ENCODE data around the gene TACR1. TPM values are rescaled to one million over a fixed set of nuclear protein-coding genes. Genes with fewer than 3 reads are reported as not detected.

The TACR1 gene
- total and polyA plus RNA-seq, 2 of the 13 experiments (the other 11 are each of a cell fraction or from before 2014, with no cell fraction given): not detected

- DNase-seq (ENCODE audit: low spot score): no peak
- no peak for FAIRE-seq
- ChIA-PET POLR2A (no interaction called here), CTCF (ENCODE audit: low intra/inter-chr PET ratio, low total read pairs) (no interaction called here)
- TF ChIP-seq ZBTB8A (CRISPR knock-in tag; IDR thresholded peaks at IDR 0.05; ENCODE audit: borderline replicate concordance, low read depth): no peak
- TF ChIP-seq MATR3 (CRISPR knock-in tag; IDR thresholded peaks at IDR 0.05): no peak
- no peak for TF ChIP-seq ZNF879 (CRISPR knock-in tag; IDR thresholded peaks at IDR 0.05)
- TF ChIP-seq ZNF672 (CRISPR knock-in tag; IDR thresholded peaks at IDR 0.05): no peak
- no peak for TF ChIP-seq ZNF570 (CRISPR knock-in tag; IDR thresholded peaks at IDR 0.05; ENCODE audit: borderline replicate concordance)
- no peak for TF ChIP-seq ZNF749 (CRISPR knock-in tag; IDR thresholded peaks at IDR 0.05; ENCODE audit: borderline replicate concordance)
- TF ChIP-seq, protein P1, sequence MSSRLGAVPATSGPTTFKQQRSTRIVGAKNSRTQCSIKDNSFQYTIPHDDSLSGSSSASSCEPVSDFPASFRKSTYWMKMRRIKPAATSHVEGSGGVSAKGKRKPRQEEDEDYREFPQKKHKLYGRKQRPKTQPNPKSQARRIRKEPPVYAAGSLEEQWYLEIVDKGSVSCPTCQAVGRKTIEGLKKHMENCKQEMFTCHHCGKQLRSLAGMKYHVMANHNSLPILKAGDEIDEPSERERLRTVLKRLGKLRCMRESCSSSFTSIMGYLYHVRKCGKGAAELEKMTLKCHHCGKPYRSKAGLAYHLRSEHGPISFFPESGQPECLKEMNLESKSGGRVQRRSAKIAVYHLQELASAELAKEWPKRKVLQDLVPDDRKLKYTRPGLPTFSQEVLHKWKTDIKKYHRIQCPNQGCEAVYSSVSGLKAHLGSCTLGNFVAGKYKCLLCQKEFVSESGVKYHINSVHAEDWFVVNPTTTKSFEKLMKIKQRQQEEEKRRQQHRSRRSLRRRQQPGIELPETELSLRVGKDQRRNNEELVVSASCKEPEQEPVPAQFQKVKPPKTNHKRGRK (CRISPR knock-in tag; IDR thresholded peaks at IDR 0.05): no peak
- no peak for TF ChIP-seq ATF5 (CRISPR knock-in tag; IDR thresholded peaks at IDR 0.05; ENCODE audit: low read depth)
- no peak for TF ChIP-seq RBM22 (optimal IDR thresholded peaks at IDR 0.05; ENCODE audit: low read length)
- no peak for TF ChIP-seq PPARG (CRISPR knock-in tag; conservative IDR thresholded peaks at IDR 0.05)
- no peak for TF ChIP-seq KDM6A (CRISPR knock-in tag; IDR thresholded peaks at IDR 0.05; ENCODE audit: low read depth)
- no peaks in the 10 kb centered on the region for H3K4me1 ChIP-seq (ENCODE audit: insufficient read depth, low read length)
- H3K4me2 ChIP-seq (ENCODE audit: low read depth, low read length): no peak overlapping the region
- intact Hi-C loops (cut with micrococcal nuclease; ENCODE audit: unreplicated experiment) (no loop called here), in situ Hi-C loops (cut with HindIII; ENCODE audit: extremely low pct_ligation_motif_present, low pct_unique_long_range_greater_than_20kb) (no loop called here)
- WGBS (ENCODE audit: low lambda C conversion rate): 53% methylated on average over 3 of the region's 3 CpGs
- H3K9me3 ChIP-seq (ENCODE audit: low read length): no peaks in the 10 kb centered on the region
- H2AFZ ChIP-seq (ENCODE audit: low read length): no peak overlapping the region
- H4K20me1 ChIP-seq (ENCODE audit: insufficient read depth, low read length): no peaks in the 10 kb centered on the region
- H3K27ac ChIP-seq (ENCODE audit: extremely low read length, insufficient read depth, low read length): no peak overlapping the region
- no TSS peak for BruUV-seq (replicated peaks)
- no peaks in the 10 kb centered on the region for H3K79me2 ChIP-seq (ENCODE audit: insufficient read depth, low read length)
- no peaks in the 10 kb centered on the region; a peak in 1 of 5 replicates for H3K27me3 ChIP-seq (ENCODE audit: control insufficient read depth in 1 of 2, insufficient read depth in 2 of 2, low read length in 2 of 2)
- no peaks in the 10 kb centered on the region for H3K36me3 ChIP-seq (replicated peaks in 1 of 2; ENCODE audit: control insufficient read depth in 1 of 2, insufficient read depth in 2 of 2, low read length in 2 of 2)
- ATAC-seq: no peak
- H3K9ac ChIP-seq (ENCODE audit: insufficient read depth, low read depth, low read length): no peak overlapping the region
- H3K4me3 ChIP-seq (replicated peaks in 1 of 3; ENCODE audit: insufficient read depth in 1 of 3, low read depth in 2 of 3, low read length in 3 of 3): no peak overlapping the region
These were observed 16.7 kb downstream of the TACR1 start for GRCh38 chr2:75182606-75183005.
